Astrocyte (in vitro differentiated cells and primary cell): ENCODE data around the gene MUC3A. TPM values are rescaled to one million over a fixed set of nuclear protein-coding genes. Genes with fewer than 3 reads are reported as not detected.
A peak's percentile ranks its signal among the peaks of the same experiment; 100 is the strongest.

Source experiments
- DNase-seq: peaks from one replicate; pipeline ENCODE4 v3.0.0-alpha.2; 2010; ENCODE audit warnings: low read depth
- FAIRE-seq: peaks from 2 replicates; lab custom pipeline; 2011; peaks lifted over from hg19 to GRCh38; lab: Jason Lieb, UNC
- H2AFZ ChIP-seq: 2 replicates; pipeline ENCODE4 v1.6.0; 2012; ENCODE audit warnings: low read depth, low read length, inconsistent platforms
- H3K27ac ChIP-seq: 2 replicates; pipeline ENCODE4 v1.5.1; 2011; ENCODE audit warnings: low read depth, low read length, inconsistent platforms
- H3K27me3 ChIP-seq: 2 replicates; pipeline ENCODE4 v1.6.0; 2011; ENCODE audit warnings: low read length, inconsistent platforms; ENCODE audit not compliant: insufficient read depth
- H3K36me3 ChIP-seq: 2 replicates; pipeline ENCODE4 v1.5.1; 2011; ENCODE audit warnings: low read length, inconsistent platforms; ENCODE audit not compliant: insufficient read depth
- H3K4me1 ChIP-seq: 2 replicates; pipeline ENCODE4 v1.5.1; 2011; ENCODE audit warnings: low read length, inconsistent platforms; ENCODE audit not compliant: insufficient read depth
- H3K4me2 ChIP-seq: 2 replicates; pipeline ENCODE4 v1.6.0; 2012; ENCODE audit warnings: low read length, inconsistent platforms
- H3K4me3 ChIP-seq: 2 replicates; pipeline ENCODE4 v1.5.1; 2011; ENCODE audit warnings: low read depth, mild to moderate bottlenecking, low read length, inconsistent platforms; ENCODE audit not compliant: insufficient read depth
- H3K79me2 ChIP-seq: 2 replicates; pipeline ENCODE4 v1.6.0; 2012; ENCODE audit warnings: mild to moderate bottlenecking, low read length, inconsistent platforms; ENCODE audit not compliant: insufficient read depth
- H3K9ac ChIP-seq: 2 replicates; pipeline ENCODE4 v1.6.0; 2012; ENCODE audit warnings: mild to moderate bottlenecking, low read length, inconsistent platforms
- H3K9me3 ChIP-seq: 2 replicates; pipeline ENCODE4 v1.5.1; 2012; ENCODE audit warnings: low read depth, mild to moderate bottlenecking, low read length, inconsistent platforms; ENCODE audit not compliant: insufficient read depth
- H4K20me1 ChIP-seq: 2 replicates; pipeline ENCODE4 v1.6.0; 2012; ENCODE audit warnings: low read length, inconsistent platforms; ENCODE audit not compliant: insufficient read depth
- H3K27ac Mint-ChIP-seq: one replicate; pipeline ENCODE4 v1.8.0; 2021; ENCODE audit warnings: mild to moderate bottlenecking, mixed read lengths; ENCODE audit not compliant: unreplicated experiment
- H3K27me3 Mint-ChIP-seq: one replicate; pipeline ENCODE4 v1.8.0; 2021; ENCODE audit warnings: low read depth, mixed read lengths; ENCODE audit not compliant: unreplicated experiment
- H3K36me3 Mint-ChIP-seq: one replicate; pipeline ENCODE4 v1.8.0; 2021; ENCODE audit warnings: low read depth, mixed read lengths; ENCODE audit not compliant: unreplicated experiment
- H3K4me1 Mint-ChIP-seq: one replicate; pipeline ENCODE4 v1.8.0; 2021; ENCODE audit warnings: low read depth, mixed read lengths; ENCODE audit not compliant: unreplicated experiment
- H3K4me3 Mint-ChIP-seq: one replicate; pipeline ENCODE4 v1.8.0; 2021; ENCODE audit warnings: mild to moderate bottlenecking, moderate library complexity, mixed read lengths; ENCODE audit not compliant: unreplicated experiment
- H3K9me3 Mint-ChIP-seq: one replicate; pipeline ENCODE4 v1.8.0; 2021; ENCODE audit warnings: mild to moderate bottlenecking, mixed read lengths; ENCODE audit not compliant: unreplicated experiment
- EZH2 ChIP-seq: IDR thresholded peaks from 2 replicates; pipeline ENCODE4 v1.6.1; 2012; ENCODE audit warnings: mild to moderate bottlenecking, low read length, inconsistent platforms; ENCODE audit not compliant: insufficient read depth
- total RNA-seq: library from RNA; stranded (reverse); gene quantifications from 2 replicates; pipeline ENCODE4 v1.2.1, GENCODE V29; 2021
- TF ChIP-seq, protein P1 (sequence below): IDR thresholded peaks from 2 replicates; pipeline ENCODE4 v1.5.1; 2011; ENCODE audit warnings: low read depth, mild to moderate bottlenecking, inconsistent platforms, low read length, moderate library complexity; ENCODE audit not compliant: insufficient read depth

MUC3A gene
- total RNA-seq, 1 donor from 2014 or later: 0.61 TPM

DNA sequence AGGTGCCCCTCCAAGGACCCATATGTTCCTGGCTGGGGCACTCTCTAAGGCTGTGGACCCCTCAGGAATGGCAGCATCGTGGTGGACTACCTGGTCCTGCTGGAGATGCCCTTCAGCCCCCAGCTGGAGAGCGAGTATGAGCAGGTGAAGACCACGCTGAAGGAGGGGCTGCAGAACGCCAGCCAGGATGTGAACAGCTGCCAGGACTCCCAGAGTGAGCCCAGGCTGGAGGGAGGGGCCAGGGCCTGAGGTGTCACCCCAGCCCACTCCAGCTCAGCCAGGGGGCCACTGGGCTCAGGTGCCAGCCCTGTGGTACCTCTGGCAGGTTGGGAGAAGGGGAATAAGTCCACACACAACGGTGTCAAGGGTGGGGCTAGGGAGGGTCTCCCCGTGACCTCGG is 15.3 kb downstream of the MUC3A start:
- H3K4me2 ChIP-seq: no peak overlapping the region
- Mint-ChIP-seq H3K4me3 (no peak overlapping the region), H3K27me3 (peaks cover 64% of the 10 kb centered on the region)

DNA sequence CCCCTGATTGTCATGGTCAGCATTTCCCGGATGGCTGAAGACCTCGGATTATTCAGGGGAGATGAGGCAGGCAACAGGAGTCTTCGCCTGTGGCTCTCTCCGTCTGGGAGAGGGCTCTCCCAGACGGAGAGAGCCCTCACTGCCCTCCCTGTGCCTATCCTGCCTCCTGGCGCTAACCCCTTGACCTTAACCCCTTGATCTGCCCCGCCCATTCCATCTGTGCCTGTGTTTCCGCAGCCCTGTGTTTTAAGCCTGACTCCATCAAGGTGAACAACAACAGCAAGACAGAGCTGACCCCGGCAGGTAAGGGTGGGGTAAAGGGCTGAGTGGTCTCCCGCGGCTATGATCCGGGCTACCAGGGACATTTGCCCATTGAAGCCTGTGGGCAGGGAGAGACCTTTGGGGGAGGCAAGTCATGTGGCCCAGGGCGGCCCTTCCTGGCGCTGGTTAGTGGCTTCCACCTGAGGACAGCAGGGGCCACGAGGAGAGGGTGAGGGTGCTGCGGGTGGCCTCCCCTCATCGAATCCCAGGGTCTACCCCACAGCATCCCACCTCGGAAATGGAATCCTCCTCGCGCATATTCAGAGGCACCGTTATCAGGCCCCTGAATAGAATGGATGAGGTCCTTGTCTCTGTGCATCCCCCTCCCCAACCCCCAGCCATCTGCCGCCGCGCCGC is 15.8 kb downstream of the MUC3A start:
- no peak overlapping the region for H3K4me3 ChIP-seq

More for the DNA sequence above, 15.3 kb downstream of the MUC3A start:
- Histone ChIP-seq H3K36me3 (no peaks in the 10 kb centered on the region), H3K4me3 (no peak overlapping the region), H3K79me2 (no peaks in the 10 kb centered on the region), H3K4me1 (peaks cover 4% of the 10 kb centered on the region), H3K9ac (no peak overlapping the region), H3K27me3 (peaks cover 53% of the 10 kb centered on the region), H3K9me3 (no peaks in the 10 kb centered on the region), H2AFZ (no peak overlapping the region), H3K27ac (no peak overlapping the region), H4K20me1 (no peaks in the 10 kb centered on the region)
- peaks cover 4% of the 10 kb centered on the region for H3K9me3 Mint-ChIP-seq
- DNase-seq (no peak), FAIRE-seq (no peak)
- no peaks in the 10 kb centered on the region for H3K36me3 Mint-ChIP-seq
- peaks cover 2% of the 10 kb centered on the region for H3K4me1 Mint-ChIP-seq
- no peak for TF ChIP-seq EZH2
- TF ChIP-seq, protein P1, sequence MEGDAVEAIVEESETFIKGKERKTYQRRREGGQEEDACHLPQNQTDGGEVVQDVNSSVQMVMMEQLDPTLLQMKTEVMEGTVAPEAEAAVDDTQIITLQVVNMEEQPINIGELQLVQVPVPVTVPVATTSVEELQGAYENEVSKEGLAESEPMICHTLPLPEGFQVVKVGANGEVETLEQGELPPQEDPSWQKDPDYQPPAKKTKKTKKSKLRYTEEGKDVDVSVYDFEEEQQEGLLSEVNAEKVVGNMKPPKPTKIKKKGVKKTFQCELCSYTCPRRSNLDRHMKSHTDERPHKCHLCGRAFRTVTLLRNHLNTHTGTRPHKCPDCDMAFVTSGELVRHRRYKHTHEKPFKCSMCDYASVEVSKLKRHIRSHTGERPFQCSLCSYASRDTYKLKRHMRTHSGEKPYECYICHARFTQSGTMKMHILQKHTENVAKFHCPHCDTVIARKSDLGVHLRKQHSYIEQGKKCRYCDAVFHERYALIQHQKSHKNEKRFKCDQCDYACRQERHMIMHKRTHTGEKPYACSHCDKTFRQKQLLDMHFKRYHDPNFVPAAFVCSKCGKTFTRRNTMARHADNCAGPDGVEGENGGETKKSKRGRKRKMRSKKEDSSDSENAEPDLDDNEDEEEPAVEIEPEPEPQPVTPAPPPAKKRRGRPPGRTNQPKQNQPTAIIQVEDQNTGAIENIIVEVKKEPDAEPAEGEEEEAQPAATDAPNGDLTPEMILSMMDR: no peak
- no peak overlapping the region for H3K27ac Mint-ChIP-seq

More for the DNA sequence above, 15.8 kb downstream of the MUC3A start:
- Histone ChIP-seq H4K20me1 (no peaks in the 10 kb centered on the region), H3K4me1 (peaks cover 4% of the 10 kb centered on the region), H3K9me3 (no peaks in the 10 kb centered on the region), H3K36me3 (no peaks in the 10 kb centered on the region), H3K9ac (no peak overlapping the region), H3K27me3 (peaks cover 50% of the 10 kb centered on the region), H2AFZ (peak overlapping the region; percentile 60), H3K4me2 (peak overlapping the region; percentile 46), H3K79me2 (no peaks in the 10 kb centered on the region), H3K27ac (no peak overlapping the region)
- no peaks in the 10 kb centered on the region for H3K36me3 Mint-ChIP-seq
- no peak for FAIRE-seq
- peak overlapping the region; percentile 76 for H3K4me3 Mint-ChIP-seq
- H3K4me1 Mint-ChIP-seq: peaks cover 2% of the 10 kb centered on the region
- H3K27ac Mint-ChIP-seq: no peak overlapping the region
- peaks cover 4% of the 10 kb centered on the region for H3K9me3 Mint-ChIP-seq
- no peak for DNase-seq
- TF ChIP-seq EZH2: no peak
- TF ChIP-seq, protein P1: no peak
- peaks cover 70% of the 10 kb centered on the region for H3K27me3 Mint-ChIP-seq
